H9 (cell line): ENCODE data around the gene DTNB. TPM values are rescaled to one million over a fixed set of nuclear protein-coding genes. Genes with fewer than 3 reads are reported as not detected.
A peak's percentile ranks its signal among the peaks of the same experiment; 100 is the strongest.

ENCODE experiments used
- DNase-seq: peaks from one replicate; pipeline ENCODE4 v3.0.0-alpha.2; 2017
- H2AFZ ChIP-seq: one replicate; pipeline ENCODE4 v1.6.1; 2013; ENCODE audit warnings: mild to moderate bottlenecking, low read length, control low read depth, moderate library complexity
- H2AK5ac ChIP-seq: 2 replicates; pipeline ENCODE4 v1.6.1; 2013; ENCODE audit warnings: low read length, control low read depth, mixed read lengths; ENCODE audit not compliant: insufficient read length
- H2BK120ac ChIP-seq: one replicate; pipeline ENCODE4 v1.6.1; 2013; ENCODE audit warnings: low read depth, mild to moderate bottlenecking, low read length, control low read depth, inconsistent platforms; ENCODE audit not compliant: poor library complexity, severe bottlenecking
- H2BK12ac ChIP-seq: 2 replicates; pipeline ENCODE4 v1.6.1; 2013; ENCODE audit warnings: low read length, control low read depth, mixed read lengths, low read depth; ENCODE audit not compliant: insufficient read length
- H2BK15ac ChIP-seq: 2 replicates; pipeline ENCODE4 v1.6.1; 2013; ENCODE audit warnings: low read depth, low read length, control low read depth
- H2BK20ac ChIP-seq: one replicate; pipeline ENCODE4 v1.6.1; 2013; ENCODE audit warnings: low read depth, mild to moderate bottlenecking, low read length, control low read depth, inconsistent platforms; ENCODE audit not compliant: poor library complexity, severe bottlenecking
- H2BK5ac ChIP-seq: 2 replicates; pipeline ENCODE4 v1.6.1; 2013; ENCODE audit warnings: low read length, control low read depth, mixed read lengths; ENCODE audit not compliant: insufficient read length
- H3K14ac ChIP-seq: 2 replicates; pipeline ENCODE4 v1.6.1; 2013; ENCODE audit warnings: low read length, control low read depth; ENCODE audit not compliant: insufficient read depth
- H3K18ac ChIP-seq: 2 replicates; pipeline ENCODE4 v1.6.1; 2013; ENCODE audit warnings: low read depth, mild to moderate bottlenecking, mixed read lengths, low read length, control low read depth; ENCODE audit not compliant: insufficient read length
- H3K23ac ChIP-seq: 2 replicates; pipeline ENCODE4 v1.6.1; 2013; ENCODE audit warnings: low read length, control low read depth, mixed read lengths, low read depth; ENCODE audit not compliant: insufficient read length
- H3K23me2 ChIP-seq: 2 replicates; pipeline ENCODE4 v1.6.1; 2013; ENCODE audit warnings: low read depth, mild to moderate bottlenecking, mixed read lengths, low read length, control low read depth; ENCODE audit not compliant: insufficient read length, poor library complexity, severe bottlenecking
- H3K27ac ChIP-seq: 2 replicates; pipeline ENCODE4 v1.5.1; 2013; ENCODE audit warnings: low read length, control low read depth, mixed read lengths, low read depth; ENCODE audit not compliant: insufficient read length
- H3K27me3 ChIP-seq: 2 replicates; pipeline ENCODE4 v1.6.1; 2013; ENCODE audit warnings: low read length, control low read depth, inconsistent platforms; ENCODE audit not compliant: insufficient read depth
- H3K4ac ChIP-seq: 2 replicates; pipeline ENCODE4 v1.6.1; 2013; ENCODE audit warnings: low read depth, mild to moderate bottlenecking, control low read depth, inconsistent platforms, low read length, moderate library complexity
- H3K4me1 ChIP-seq: 2 replicates; pipeline ENCODE4 v1.6.1; 2013; ENCODE audit warnings: low read length, control low read depth, inconsistent platforms; ENCODE audit not compliant: insufficient read depth
- H3K4me2 ChIP-seq: 2 replicates; pipeline ENCODE4 v1.6.1; 2013; ENCODE audit warnings: low read length, control low read depth, mixed read lengths; ENCODE audit not compliant: insufficient read length, insufficient read depth
- H3K56ac ChIP-seq: 2 replicates; pipeline ENCODE4 v1.6.1; 2013; ENCODE audit warnings: low read depth, mild to moderate bottlenecking, mixed read lengths, low read length, control low read depth; ENCODE audit not compliant: insufficient read length
- H3K79me1 ChIP-seq: 2 replicates; pipeline ENCODE4 v1.6.1; 2013; ENCODE audit warnings: low read depth, mild to moderate bottlenecking, moderate library complexity, low read length, control low read depth, inconsistent platforms; ENCODE audit not compliant: insufficient read depth, poor library complexity, severe bottlenecking
- H3K79me2 ChIP-seq: 2 replicates; pipeline ENCODE4 v1.6.1; 2013; ENCODE audit warnings: low read length, control low read depth, inconsistent platforms; ENCODE audit not compliant: insufficient read depth
- H3K9ac ChIP-seq: 2 replicates; pipeline ENCODE4 v1.6.1; 2013; ENCODE audit warnings: low read length, control low read depth, mixed read lengths; ENCODE audit not compliant: insufficient read length; ENCODE audit errors: extremely low read depth
- H3K9me3 ChIP-seq: one replicate; pipeline ENCODE4 v1.6.1; 2013; ENCODE audit warnings: low read depth, low read length, inconsistent platforms; ENCODE audit not compliant: control insufficient read depth
- H3T11ph ChIP-seq: one replicate; pipeline ENCODE4 v1.6.1; 2013; ENCODE audit warnings: mild to moderate bottlenecking, low read length, control low read depth, inconsistent platforms
- H4K20me1 ChIP-seq: one replicate; pipeline ENCODE4 v1.6.1; 2013; ENCODE audit not compliant: control insufficient read depth, insufficient read length, insufficient read depth
- H4K5ac ChIP-seq: 2 replicates; pipeline ENCODE4 v1.6.1; 2013; ENCODE audit warnings: low read depth, mild to moderate bottlenecking, mixed read lengths, low read length, control low read depth; ENCODE audit not compliant: insufficient read length
- H4K8ac ChIP-seq: replicated peaks from 2 replicates; pipeline ENCODE4 v1.6.1; 2013; ENCODE audit warnings: low read length, control low read depth, mixed read lengths, low read depth; ENCODE audit not compliant: insufficient read length
- H4K91ac ChIP-seq: 2 replicates; pipeline ENCODE4 v1.6.1; 2013; ENCODE audit warnings: low read depth, mild to moderate bottlenecking, moderate library complexity, mixed read lengths, low read length, control low read depth; ENCODE audit not compliant: insufficient read length
- H3K27ac Mint-ChIP-seq, 3 experiments: 2 replicates in 2 of 3; 3 replicates in 1 of 3; pipeline ENCODE4 v1.8.0; 2020 to 2021; ENCODE audit warnings: mixed read lengths in 3 of 3, mild to moderate bottlenecking in 1 of 3, moderate library complexity in 1 of 3
- H3K27me3 Mint-ChIP-seq: 2 replicates; pipeline ENCODE4 v1.8.0; 2021; ENCODE audit warnings: low read depth, mild to moderate bottlenecking, moderate library complexity, mixed read lengths
- H3K36me3 Mint-ChIP-seq, 3 experiments: 2 replicates in 2 of 3; 3 replicates in 1 of 3; pipeline ENCODE4 v1.8.0; 2020 to 2021; ENCODE audit warnings: low read depth in 3 of 3, mixed read lengths in 3 of 3; ENCODE audit not compliant: insufficient read depth in 1 of 3
- H3K4me1 Mint-ChIP-seq, 2 experiments: 2 replicates each; pipeline ENCODE4 v1.8.0; 2020; ENCODE audit warnings: mixed read lengths in 2 of 2
- H3K4me3 Mint-ChIP-seq, 2 experiments: 2 replicates in 1 of 2; 3 replicates in 1 of 2; pipeline ENCODE4 v1.8.0; 2020 to 2021; ENCODE audit warnings: mild to moderate bottlenecking in 2 of 2, mixed read lengths in 2 of 2, moderate library complexity in 1 of 2
- H3K9me3 Mint-ChIP-seq, 2 experiments: 2 replicates in 1 of 2; 3 replicates in 1 of 2; pipeline ENCODE4 v1.8.0; 2020; ENCODE audit warnings: mild to moderate bottlenecking in 2 of 2, mixed read lengths in 2 of 2, moderate library complexity in 1 of 2
- CTCF ChIP-seq: fragments of 200-600 bp; sonication (generic); conservative IDR thresholded peaks from 3 replicates; pipeline ENCODE4 v1.8.0; 2021; ENCODE audit warnings: antibody characterized with exemption, mild to moderate bottlenecking
- WGBS: extraction: QIAGEN DNeasy Blood & Tissue Kit; methylation state at CpG from one replicate; pipeline ENCODE4 v1.1.7; 2013; ENCODE audit warnings: missing lambda C conversion rate, low lambda C conversion rate, mixed read lengths; ENCODE audit not compliant: insufficient read length; ENCODE audit errors: extremely low coverage; 5-methylcytosine and 5-hydroxymethylcytosine counted together
- total RNA-seq: library from RNA; stranded (reverse); gene quantifications from 2 replicates; pipeline ENCODE4 v1.2.1, GENCODE V29; 2021

DTNB gene
- total RNA-seq, 1 experiment from 2014 or later, result 26.7 TPM

GRCh38 chr2:25529034-25529433, 144.3 kb downstream of the DTNB start:
- Mint-ChIP-seq H3K4me1 (peaks cover 0 to 3% of the 10 kb centered on the region in 2 experiments; a peak in 2 of 4 replicates), H3K9me3 (peaks cover under 1 to 1% of the 10 kb centered on the region in 2 experiments; a peak in 3 of 5 replicates), H3K36me3 (peaks cover 0 to 5% (median 4%) of the 10 kb centered on the region in 3 experiments; a peak in 4 of 7 replicates), H3K27ac (peak overlapping the region in 1 of 3 experiments; percentile 49; a peak in 1 of 7 replicates), H3K27me3 (no peaks in the 10 kb centered on the region), H3K4me3 (no peak overlapping the region)
- Histone ChIP-seq H2AFZ (no peak overlapping the region), H3K79me1 (no peaks in the 10 kb centered on the region), H3K27ac (no peak overlapping the region), H3K4me2 (no peak overlapping the region), H3K9ac (no peak overlapping the region), H2AK5ac (no peak overlapping the region), H2BK120ac (no peak overlapping the region), H4K91ac (no peak overlapping the region), H3K79me2 (no peaks in the 10 kb centered on the region), H3K4me1 (no peaks in the 10 kb centered on the region), H2BK12ac (no peak overlapping the region), H3K27me3 (no peaks in the 10 kb centered on the region), H3K4ac (no peak overlapping the region), H4K20me1 (no peaks in the 10 kb centered on the region), H3K23ac (no peak overlapping the region), H2BK15ac (no peak overlapping the region), H3T11ph (no peak overlapping the region), H3K9me3 (no peaks in the 10 kb centered on the region), H3K14ac (no peak overlapping the region), H4K8ac (no peak overlapping the region), H2BK20ac (no peak overlapping the region), H4K5ac (no peak overlapping the region), H2BK5ac (no peak overlapping the region), H3K23me2 (no peaks in the 10 kb centered on the region), H3K56ac (no peak overlapping the region), H3K18ac (no peak overlapping the region)
- no peak for DNase-seq
- WGBS, result no CpG with 5 or more reads among the region's 3 CpGs
- no peak for TF ChIP-seq CTCF
